ENCODE data around the gene METTL6.

METTL6 gene

DNA sequence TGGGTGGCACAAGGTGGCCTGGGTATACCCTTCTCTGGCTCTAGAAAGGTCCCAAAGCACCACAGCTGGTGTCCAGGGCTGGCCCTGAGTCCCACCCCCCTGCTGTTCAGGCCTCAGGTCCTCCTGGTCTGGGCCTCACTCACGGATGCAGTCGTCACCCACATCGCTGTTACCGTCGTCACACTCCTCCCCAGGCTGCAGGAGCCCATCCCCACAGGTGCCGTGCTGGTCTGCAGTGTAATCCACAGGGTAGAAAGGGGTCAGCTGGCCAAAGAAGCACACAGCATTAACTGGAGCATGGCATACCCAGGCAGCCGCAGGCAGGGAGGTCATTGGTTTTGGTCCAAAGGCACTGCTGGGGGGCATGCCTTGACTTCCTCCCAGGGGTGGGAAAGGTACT, 28.4 kb upstream of the METTL6 start:
- TF ChIP-seq, protein P1, sequence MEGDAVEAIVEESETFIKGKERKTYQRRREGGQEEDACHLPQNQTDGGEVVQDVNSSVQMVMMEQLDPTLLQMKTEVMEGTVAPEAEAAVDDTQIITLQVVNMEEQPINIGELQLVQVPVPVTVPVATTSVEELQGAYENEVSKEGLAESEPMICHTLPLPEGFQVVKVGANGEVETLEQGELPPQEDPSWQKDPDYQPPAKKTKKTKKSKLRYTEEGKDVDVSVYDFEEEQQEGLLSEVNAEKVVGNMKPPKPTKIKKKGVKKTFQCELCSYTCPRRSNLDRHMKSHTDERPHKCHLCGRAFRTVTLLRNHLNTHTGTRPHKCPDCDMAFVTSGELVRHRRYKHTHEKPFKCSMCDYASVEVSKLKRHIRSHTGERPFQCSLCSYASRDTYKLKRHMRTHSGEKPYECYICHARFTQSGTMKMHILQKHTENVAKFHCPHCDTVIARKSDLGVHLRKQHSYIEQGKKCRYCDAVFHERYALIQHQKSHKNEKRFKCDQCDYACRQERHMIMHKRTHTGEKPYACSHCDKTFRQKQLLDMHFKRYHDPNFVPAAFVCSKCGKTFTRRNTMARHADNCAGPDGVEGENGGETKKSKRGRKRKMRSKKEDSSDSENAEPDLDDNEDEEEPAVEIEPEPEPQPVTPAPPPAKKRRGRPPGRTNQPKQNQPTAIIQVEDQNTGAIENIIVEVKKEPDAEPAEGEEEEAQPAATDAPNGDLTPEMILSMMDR (IDR thresholded peaks at IDR 0.05; ENCODE audit: insufficient read depth, missing control alignments), result no peak
- no peak for DNase-seq (ENCODE audit: insufficient read length, low spot score)
- no peak for FAIRE-seq

DNA sequence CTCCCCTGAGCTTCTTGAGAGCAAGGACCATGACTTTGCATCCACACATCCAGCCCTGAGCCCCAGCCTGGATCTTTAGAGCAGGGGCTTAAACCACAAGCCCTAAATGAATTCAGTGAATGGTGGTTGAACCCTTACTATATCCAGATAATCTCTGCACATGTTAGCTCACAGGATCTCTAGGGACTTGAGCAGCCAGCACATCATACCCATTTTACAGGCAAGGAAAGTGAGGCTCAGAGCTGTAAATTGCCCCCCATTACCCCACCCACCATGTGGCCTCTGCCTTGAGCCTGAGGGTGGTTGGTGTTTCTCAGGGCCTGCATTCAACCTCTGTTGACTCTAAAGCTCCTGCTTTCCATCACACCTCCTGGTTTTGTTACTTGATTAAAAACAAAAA, 27.6 kb upstream of the METTL6 start:
- TF ChIP-seq, protein P1 (IDR thresholded peaks at IDR 0.05; ENCODE audit: insufficient read depth, missing control alignments), result no peak
- DNase-seq (ENCODE audit: insufficient read length, low spot score) (no peak), FAIRE-seq (no peak)

DNA sequence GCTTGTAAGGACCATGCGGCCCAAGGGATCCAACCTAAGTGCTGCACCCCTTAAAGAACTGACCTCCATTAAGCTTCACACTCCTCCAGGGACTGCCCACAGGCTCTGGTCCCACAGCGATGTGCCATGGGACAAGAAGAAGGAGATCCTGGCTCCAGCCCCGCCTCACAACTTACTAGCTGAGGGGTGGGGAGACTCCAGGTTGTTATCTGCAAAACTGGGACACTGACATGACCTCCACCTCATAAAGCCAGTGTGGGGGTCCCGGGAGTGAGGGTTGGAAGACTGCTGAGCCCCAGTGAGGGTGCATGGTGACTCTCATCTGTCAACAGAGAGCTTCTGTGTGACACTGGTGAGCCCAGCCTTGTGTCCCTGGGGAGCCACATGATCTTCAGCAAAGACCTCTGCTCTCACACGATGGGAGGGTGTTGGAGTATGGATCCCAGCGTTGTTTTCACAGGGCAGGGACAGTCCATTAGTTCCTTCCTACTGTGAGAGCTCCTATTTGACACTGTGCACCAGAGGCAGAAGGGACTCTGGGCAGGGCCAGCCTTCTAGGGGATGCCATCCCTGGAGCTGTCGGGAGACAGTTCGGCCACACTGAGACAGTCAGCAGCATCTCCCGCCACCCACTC, 26.8 kb upstream of the METTL6 start:
- TF ChIP-seq, protein P1 (IDR thresholded peaks at IDR 0.05; ENCODE audit: insufficient read depth, missing control alignments), result no peak
- no peak for FAIRE-seq
- DNase-seq (ENCODE audit: insufficient read length, low spot score), result no peak

DNA sequence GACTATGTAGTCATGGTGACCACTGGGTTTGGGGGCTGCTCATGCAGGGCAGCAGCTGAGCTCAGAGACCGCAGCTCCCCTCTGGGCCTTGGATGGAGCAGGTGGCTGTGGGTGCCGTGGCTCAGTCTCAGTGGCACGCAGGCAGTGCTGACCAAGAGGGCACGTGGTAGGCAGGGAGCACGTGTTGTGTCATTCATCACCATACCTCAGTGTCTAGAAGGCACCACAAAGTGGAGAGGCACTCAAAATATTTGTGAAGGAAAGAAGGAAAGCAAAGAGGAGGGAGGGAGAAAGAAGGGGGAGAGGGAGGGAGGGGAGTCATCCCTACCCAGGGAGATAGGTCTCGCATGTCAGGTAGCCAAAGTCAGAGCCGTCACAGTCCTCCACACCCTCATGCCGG, 26.2 kb upstream of the METTL6 start:
- TF ChIP-seq, protein P1 (IDR thresholded peaks at IDR 0.05; ENCODE audit: insufficient read depth, missing control alignments), result no peak
- FAIRE-seq (no peak), DNase-seq (ENCODE audit: insufficient read length, low spot score) (no peak)

DNA sequence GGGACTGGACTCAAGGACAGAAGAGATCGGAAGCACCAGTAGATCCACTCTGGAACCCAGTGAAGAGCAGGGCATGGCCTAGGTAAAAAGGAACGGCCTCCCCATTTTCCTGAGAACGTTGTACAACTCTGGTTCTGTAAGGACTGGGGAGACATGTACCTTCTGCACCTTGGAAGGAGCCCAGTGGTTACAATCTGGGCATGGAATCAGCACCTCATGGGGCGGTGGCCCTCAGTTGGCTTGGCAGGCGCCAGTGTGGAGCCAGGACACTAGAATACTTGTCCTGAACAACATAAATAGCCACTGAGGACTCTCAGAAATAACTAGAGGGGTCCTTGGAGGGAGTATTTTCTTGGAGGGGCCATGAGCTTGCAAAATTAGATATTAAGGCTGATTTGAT, 25.6 kb upstream of the METTL6 start:
- FAIRE-seq (no peak), DNase-seq (ENCODE audit: insufficient read length, low spot score) (no peak)
- TF ChIP-seq, protein P1 (IDR thresholded peaks at IDR 0.05; ENCODE audit: insufficient read depth, missing control alignments), result no peak

DNA sequence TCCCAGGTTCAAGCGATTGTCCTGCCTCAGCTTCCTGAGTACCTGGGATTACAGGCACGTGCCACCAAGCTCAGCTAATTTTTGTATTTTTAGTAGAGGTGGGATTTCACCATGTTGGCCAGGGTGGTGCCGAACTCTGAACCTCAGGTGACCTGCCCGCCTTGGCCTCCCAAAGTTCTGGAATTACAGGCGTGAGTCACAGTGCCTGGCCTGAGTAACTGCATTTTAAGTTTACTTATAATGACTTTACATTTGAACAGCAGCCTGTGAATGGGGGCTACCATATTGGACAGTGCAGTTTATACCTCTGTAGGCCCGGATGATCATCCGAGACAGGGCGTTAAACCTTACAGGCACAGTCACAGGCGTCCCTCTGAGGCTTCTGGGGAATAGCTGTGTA, 24.8 kb upstream of the METTL6 start:
- TF ChIP-seq, protein P1 (IDR thresholded peaks at IDR 0.05; ENCODE audit: insufficient read depth, missing control alignments), result no peak
- no peak for FAIRE-seq

DNA sequence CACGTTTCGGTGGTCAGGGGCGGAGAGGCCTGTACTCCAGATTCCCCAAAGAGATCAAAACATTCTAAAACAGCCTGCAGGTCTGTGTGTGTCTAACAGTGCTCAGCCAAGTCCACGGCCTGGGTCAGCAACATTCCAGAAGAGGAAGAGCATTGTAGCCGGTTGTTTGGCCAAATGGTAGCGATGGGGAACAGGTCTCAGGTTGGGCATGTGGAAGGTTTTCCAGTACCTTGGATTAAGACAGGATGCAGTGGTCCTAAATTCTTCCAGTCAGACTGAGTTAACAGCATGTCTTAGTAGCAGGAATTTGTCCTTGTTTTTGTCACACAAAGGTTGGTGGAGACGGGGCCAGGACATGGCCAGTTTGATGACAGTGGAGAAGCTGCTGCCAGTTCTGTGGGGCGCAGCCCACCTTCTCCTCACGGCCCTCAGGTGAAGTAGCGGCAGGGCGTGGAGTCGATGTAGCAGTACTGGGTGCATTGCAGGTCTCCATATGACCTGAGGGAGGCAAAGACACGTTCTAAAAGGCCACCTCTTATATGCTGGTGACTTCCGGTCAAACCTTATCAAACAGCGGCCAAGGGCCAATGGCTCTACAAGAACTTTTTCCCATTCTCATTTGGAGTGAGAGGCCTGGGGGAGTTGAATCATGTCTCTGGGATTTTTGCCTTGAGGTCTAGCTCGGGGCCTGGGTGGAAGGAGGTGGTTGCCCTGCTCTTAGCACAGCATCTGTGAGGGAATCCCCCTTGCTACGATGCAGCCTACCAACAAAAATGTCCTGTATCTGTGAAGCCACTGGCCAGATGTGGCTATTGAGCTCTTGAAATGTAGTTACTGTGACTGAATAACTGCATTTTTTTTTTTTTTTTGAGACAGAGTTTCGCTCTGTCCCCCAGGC, 24.1 kb upstream of the METTL6 start:
- FAIRE-seq, result no peak
- TF ChIP-seq, protein P1 (IDR thresholded peaks at IDR 0.05; ENCODE audit: insufficient read depth, missing control alignments), result no peak
- DNase-seq (ENCODE audit: insufficient read length, low spot score), result no peak

More for the DNA sequence above, 24.8 kb upstream of the METTL6 start:
- DNase-seq (ENCODE audit: insufficient read length, low spot score), result no peak

Measured in D721Med (cell line).